GM12878 (cell line): ENCODE data around the gene TEX2. TPM values are rescaled to one million over a fixed set of nuclear protein-coding genes. Genes with fewer than 3 reads are reported as not detected.

Source experiments
- ATAC-seq: fragments of 200-7000 bp; cut with Tn5 transposase; 3 replicates; pipeline ENCODE4 v1.9.1; 2020; ENCODE audit warnings: mild to moderate bottlenecking, moderate library complexity
- BruUV-seq: library from RNA; stranded (reverse); fragments of 400-500 nt; replicated peaks from 2 replicates; lab custom pipeline; 2021; lab: Mats Ljungman, UMichigan
- CTCF ChIA-PET: fragments of 300-600 bp; sonication (Branson Sonifier 250); formaldehyde crosslinking; extraction: SDS; loops from one replicate; lab custom pipeline; 2021; ENCODE audit warnings: inconsistent platforms; lab: Yijun Ruan, JAX
- POLR2A ChIA-PET: fragments of 350-600 bp; formaldehyde crosslinking; extraction: SDS; loops from one replicate; lab custom pipeline; 2021; ENCODE audit warnings: inconsistent platforms; lab: Charles Lee
- RAD21 ChIA-PET: fragments of 300-600 bp; sonication (Branson Sonifier 250); formaldehyde crosslinking; loops from one replicate; lab custom pipeline; 2023; ENCODE audit warnings: antibody characterized with exemption; ENCODE audit not compliant: unreplicated experiment; lab: Charles Lee
- SMC1A ChIA-PET: fragments of 300-600 bp; sonication (Branson Sonifier 250); formaldehyde crosslinking; loops from one replicate; lab custom pipeline; 2023; ENCODE audit not compliant: unreplicated experiment, uncharacterized antibody; lab: Charles Lee
- DNase-seq: peaks from one replicate; pipeline ENCODE4 v3.0.0-alpha.2; 2011; ENCODE audit warnings: low read depth, low spot score
- FAIRE-seq: peaks from 3 replicates; lab custom pipeline; 2011; peaks lifted over from hg19 to GRCh38; lab: Jason Lieb, UNC
- H2AFZ ChIP-seq: 2 replicates; pipeline ENCODE4 v1.6.0; 2011; ENCODE audit warnings: low read depth, low read length, control low read depth; ENCODE audit not compliant: control insufficient read depth
- H3K27ac ChIP-seq: 2 replicates; pipeline ENCODE4 v1.5.1; 2011; ENCODE audit warnings: control low read depth; ENCODE audit not compliant: control insufficient read depth, insufficient read depth
- H3K27me3 ChIP-seq, 2 experiments: replicated peaks in 1 of 2; 2 replicates each; pipeline versions ENCODE4 v1.6.0 to v1.6.1; 2011; ENCODE audit warnings: low read length in 1 of 2; ENCODE audit not compliant: control insufficient read depth in 2 of 2, insufficient read depth in 2 of 2
- H3K36me3 ChIP-seq, 2 experiments: 2 replicates each; pipeline ENCODE4 v1.5.1; 2011; ENCODE audit warnings: low read length in 1 of 2; ENCODE audit not compliant: control insufficient read depth in 2 of 2, insufficient read depth in 2 of 2
- H3K4me1 ChIP-seq: 2 replicates; pipeline ENCODE4 v1.6.1; 2011; ENCODE audit warnings: mild to moderate bottlenecking, low read length, moderate library complexity, mixed read lengths; ENCODE audit not compliant: control insufficient read depth, insufficient read depth
- H3K4me2 ChIP-seq: 2 replicates; pipeline ENCODE4 v1.6.0; 2011; ENCODE audit warnings: control low read depth; ENCODE audit not compliant: control insufficient read depth, insufficient read depth
- H3K4me3 ChIP-seq: fragments of 200-600 bp; sonication (generic); 2 replicates; pipeline ENCODE4 v1.5.1; 2016
- H3K79me2 ChIP-seq: 2 replicates; pipeline ENCODE4 v1.6.0; 2011; ENCODE audit warnings: low read length; ENCODE audit not compliant: control insufficient read depth, insufficient read depth
- H3K9ac ChIP-seq: 2 replicates; pipeline ENCODE4 v1.8.0; 2011; ENCODE audit warnings: low read length, control low read depth, mixed read lengths; ENCODE audit not compliant: control insufficient read depth, insufficient read depth
- H3K9me3 ChIP-seq: replicated peaks from 3 replicates; pipeline ENCODE4 v1.5.1; 2011; ENCODE audit warnings: mild to moderate bottlenecking, low read length; ENCODE audit not compliant: control insufficient read depth, insufficient read depth
- H4K20me1 ChIP-seq: 2 replicates; pipeline ENCODE4 v1.6.0; 2011; ENCODE audit not compliant: control insufficient read depth, insufficient read depth
- CBFB ChIP-seq: IDR thresholded peaks from 2 replicates; pipeline ENCODE4 v1.6.1; 2016; ENCODE audit warnings: antibody characterized with exemption, low read depth
- CBX3 ChIP-seq: fragments of 200-600 bp; sonication (generic); IDR thresholded peaks from 2 replicates; pipeline ENCODE4 v1.6.1; 2016; ENCODE audit warnings: low read depth, borderline replicate concordance
- E2F4 ChIP-seq: IDR thresholded peaks from 2 replicates; pipeline ENCODE4 v1.6.1; 2012; ENCODE audit warnings: low read depth, low read length, improper control_type of control experiment
- EP300 ChIP-seq, 2 experiments: fragments of 150-350 bp in 1 of 2; IDR thresholded peaks; 2 replicates each; pipeline ENCODE4 v1.6.1; 2011 to 2012; ENCODE audit warnings: low read depth in 2 of 2, low read length in 2 of 2, borderline replicate concordance in 1 of 2, improper control_type of control experiment in 1 of 2, inconsistent platforms in 1 of 2; ENCODE audit not compliant: control insufficient read depth in 1 of 2
- IKZF2 ChIP-seq, 2 experiments: fragments of 450-650 bp; IDR thresholded peaks; 2 replicates each; pipeline ENCODE4 v1.6.1; 2017; ENCODE audit warnings: mild to moderate bottlenecking in 2 of 2, moderate library complexity in 2 of 2
- JUNB ChIP-seq: IDR thresholded peaks from 2 replicates; pipeline ENCODE4 v1.6.1; 2016; ENCODE audit warnings: antibody characterized with exemption, mild to moderate bottlenecking
- KLF5 ChIP-seq: fragments of 450-650 bp; IDR thresholded peaks from 2 replicates; pipeline ENCODE4 v1.6.1; 2014; ENCODE audit warnings: mild to moderate bottlenecking; ENCODE audit not compliant: partially characterized antibody
- MYB ChIP-seq: fragments of 150-350 bp; IDR thresholded peaks from 2 replicates; pipeline ENCODE4 v1.6.1; 2014; ENCODE audit warnings: mild to moderate bottlenecking, low read depth, low read length, borderline replicate concordance
- NFXL1 ChIP-seq: fragments of 450-650 bp; IDR thresholded peaks from 2 replicates; pipeline ENCODE4 v1.6.1; 2017; ENCODE audit warnings: antibody characterized with exemption, mild to moderate bottlenecking, borderline replicate concordance
- NR2C1 ChIP-seq: fragments of 450-650 bp; IDR thresholded peaks from 2 replicates; pipeline ENCODE4 v1.6.1; 2017; ENCODE audit warnings: antibody characterized with exemption, mild to moderate bottlenecking, moderate library complexity
- RAD21 ChIP-seq: IDR thresholded peaks from 2 replicates; pipeline ENCODE4 v1.6.1; 2011; ENCODE audit warnings: mild to moderate bottlenecking, low read depth, low read length, moderate library complexity; ENCODE audit not compliant: insufficient read depth
- REST ChIP-seq: IDR thresholded peaks from 2 replicates; pipeline ENCODE4 v1.6.1; 2012; ENCODE audit warnings: mild to moderate bottlenecking, low read depth, low read length
- SREBF1 ChIP-seq: IDR thresholded peaks from 2 replicates; pipeline ENCODE4 v1.6.1; 2012; ENCODE audit warnings: mild to moderate bottlenecking, low read length
- SUZ12 ChIP-seq: fragments of 200-600 bp; sonication (generic); IDR thresholded peaks from one replicate; pipeline ENCODE4 v1.6.1; 2018; ENCODE audit warnings: antibody characterized with exemption, mild to moderate bottlenecking; ENCODE audit not compliant: unreplicated experiment
- WGBS: methylation state at CpG from one replicate; pipeline ENCODE4 v1.1.6; 2016; ENCODE audit warnings: low lambda C conversion rate; ENCODE audit not compliant: insufficient replicate concordance, insufficient coverage; ENCODE audit errors: missing lambda C conversion rate; 5-methylcytosine and 5-hydroxymethylcytosine counted together
- in situ Hi-C: fragments of 300-500 bp; cut with MboI; formaldehyde crosslinking; loops from 9 replicates; pipeline ENCODE4 v1.14.3; 2018; ENCODE audit warnings: mixed read lengths
- intact Hi-C: fragments of 100-400 bp; cut with micrococcal nuclease; formaldehyde crosslinking; loops from one replicate; pipeline ENCODE4 v1.14.2; 2022; ENCODE audit not compliant: unreplicated experiment
- polyA plus RNA-seq, 11 experiments: library from polyadenylated mRNA; depleted of rRNA in 4 of 11; unstranded in 6 of 11; stranded (reverse) in 5 of 11; fragments of >200 nt; fragmentation: Nextera tagmentation in 4 of 11; fragmentation: Illumina TruSeq in 1 of 11; extraction: Ambion mirVana in 4 of 11; extraction: Trizol in 1 of 11; gene quantifications; 1 replicate in 1 of 11; 2 replicates in 10 of 11; pipeline versions ENCODE4 v1.2.1 to v1.2.3, GENCODE V29; 2011 to 2016; ENCODE audit warnings: inconsistent platforms in 2 of 11, missing spikeins in 2 of 11, low read depth in 1 of 11
- total RNA-seq, 4 experiments: library from RNA; depleted of rRNA in 3 of 4; stranded (reverse); fragments of >200 nt in 3 of 4; fragmentation: Illumina TruSeq in 1 of 4; extraction: Trizol in 1 of 4; gene quantifications; 2 replicates each; pipeline versions ENCODE4 v1.2.1 to v1.2.3, GENCODE V29; 2013 to 2021
- TF ChIP-seq, protein P1 (sequence below): fragments of 450-650 bp; conservative IDR thresholded peaks from 2 replicates; pipeline ENCODE4 v1.6.1; 2017; ENCODE audit warnings: mild to moderate bottlenecking, moderate library complexity

TEX2 gene
- total and polyA plus RNA-seq, 10 of the 15 experiments (the other 5 are each of a cell fraction or from before 2014, with no cell fraction given) = 3.8 to 19.9 (median 15.8) TPM

DNA sequence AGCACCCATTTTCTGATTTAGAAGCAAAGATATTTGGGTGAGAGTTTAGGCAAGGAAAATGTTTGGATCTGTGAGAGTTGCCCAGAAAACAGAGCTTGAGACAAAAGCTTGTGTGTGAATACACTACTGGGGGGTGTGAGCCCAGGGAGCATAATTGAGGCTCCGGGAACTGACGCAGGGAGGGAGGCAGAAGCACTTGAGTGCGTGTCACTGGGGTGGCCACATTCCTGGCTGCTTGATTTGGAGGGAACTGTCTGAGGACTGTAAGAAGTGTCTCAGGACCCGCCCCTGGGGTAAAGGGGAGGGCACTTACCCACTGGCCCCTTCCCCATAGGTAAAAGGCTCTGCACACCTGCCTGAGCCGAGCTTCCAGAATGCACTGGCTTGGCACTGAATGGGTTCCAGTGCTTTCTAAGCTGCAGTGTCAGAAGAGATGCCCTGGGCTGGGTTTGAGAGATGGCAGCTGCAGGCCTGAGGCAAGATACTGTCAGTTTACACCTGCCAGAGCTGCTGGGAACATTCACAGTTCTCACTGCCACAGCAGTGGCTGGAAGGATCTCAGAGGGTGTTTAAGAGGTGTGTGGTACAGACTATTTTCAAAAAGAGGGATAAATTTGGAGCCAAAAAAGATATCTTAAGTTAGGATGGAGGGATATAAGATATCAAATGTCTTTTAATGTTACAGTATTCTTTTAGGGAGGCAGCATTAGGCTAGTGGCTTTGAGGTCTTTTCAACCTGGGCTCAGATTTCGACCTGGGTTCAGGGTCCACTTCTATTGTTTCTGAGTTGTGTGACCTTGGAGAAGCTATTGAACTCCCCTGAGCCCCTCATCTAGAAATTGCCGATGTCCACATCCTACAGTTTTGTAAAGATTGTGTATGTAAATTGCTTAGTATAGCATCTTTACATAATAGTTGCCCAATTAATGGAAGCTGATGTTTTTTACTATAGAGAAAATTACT lies 6.9 kb upstream of the TEX2 start:
- ATAC-seq (no peak), DNase-seq (no peak), FAIRE-seq (no peak)
- Histone ChIP-seq H3K79me2 (no peaks in the 10 kb centered on the region), H3K27ac (0 out of 2 replicates have a peak overlapping the region, but pooled peaks have one; percentile 47), H3K36me3 (no peaks in the 10 kb centered on the region), H3K27me3 (no peaks in the 10 kb centered on the region), H2AFZ (peak overlapping the region; percentile 56; the same call in 1 of the 2 replicates), H3K9me3 (peaks cover 2% of the 10 kb centered on the region; the same call in 2 of the 3 replicates), H3K4me2 (peak overlapping the region; percentile 54), H3K4me3 (0 out of 2 replicates have a peak overlapping the region, but pooled peaks have one; percentile 14), H3K9ac (no peak overlapping the region), H3K4me1 (peaks cover 17% of the 10 kb centered on the region), H4K20me1 (no peaks in the 10 kb centered on the region)
- ChIA-PET SMC1A (interaction anchor here (0.8 to 1.6 kb wide), 3 partner anchors 12 to 125 kb away, joined by 3 to 4 read pairs (median 4); no protein-coding TSS in a partner anchor), CTCF (interaction anchor here (0.8 to 2.6 kb wide), 6 partner anchors 10 to 120 kb away, joined by 3 to 7 read pairs (median 4); no protein-coding TSS in a partner anchor), POLR2A (interaction anchor here (0.6 kb wide), 1 partner anchor 124 kb away, joined by 3 read pairs; no protein-coding TSS in a partner anchor), RAD21 (interaction anchor here (1.1 kb wide), 1 partner anchor 124 kb away, joined by 3 read pairs; no protein-coding TSS in a partner anchor)
- BruUV-seq = no TSS peak
- 59% methylated on average over 7 of the region's 7 CpGs for WGBS
- intact Hi-C loops = no loop called here
- in situ Hi-C loops = no loop called here
- no peak for TF ChIP-seq RAD21
- TF ChIP-seq NR2C1 = no peak
- no peak for TF ChIP-seq KLF5
- TF ChIP-seq EP300 (IDR thresholded peaks at IDR 0.05; ENCODE audit: borderline replicate concordance in 1 of 2, control insufficient read depth in 1 of 2, low read depth in 2 of 2, low read length in 2 of 2) = no peak
- TF ChIP-seq CBX3 = no peak
- TF ChIP-seq NFXL1 = no peak
- TF ChIP-seq, protein P1, sequence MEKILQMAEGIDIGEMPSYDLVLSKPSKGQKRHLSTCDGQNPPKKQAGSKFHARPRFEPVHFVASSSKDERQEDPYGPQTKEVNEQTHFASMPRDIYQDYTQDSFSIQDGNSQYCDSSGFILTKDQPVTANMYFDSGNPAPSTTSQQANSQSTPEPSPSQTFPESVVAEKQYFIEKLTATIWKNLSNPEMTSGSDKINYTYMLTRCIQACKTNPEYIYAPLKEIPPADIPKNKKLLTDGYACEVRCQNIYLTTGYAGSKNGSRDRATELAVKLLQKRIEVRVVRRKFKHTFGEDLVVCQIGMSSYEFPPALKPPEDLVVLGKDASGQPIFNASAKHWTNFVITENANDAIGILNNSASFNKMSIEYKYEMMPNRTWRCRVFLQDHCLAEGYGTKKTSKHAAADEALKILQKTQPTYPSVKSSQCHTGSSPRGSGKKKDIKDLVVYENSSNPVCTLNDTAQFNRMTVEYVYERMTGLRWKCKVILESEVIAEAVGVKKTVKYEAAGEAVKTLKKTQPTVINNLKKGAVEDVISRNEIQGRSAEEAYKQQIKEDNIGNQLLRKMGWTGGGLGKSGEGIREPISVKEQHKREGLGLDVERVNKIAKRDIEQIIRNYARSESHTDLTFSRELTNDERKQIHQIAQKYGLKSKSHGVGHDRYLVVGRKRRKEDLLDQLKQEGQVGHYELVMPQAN = no peak
- TF ChIP-seq MYB = no peak
- TF ChIP-seq SUZ12 = no peak
- no peak for TF ChIP-seq CBFB
- TF ChIP-seq REST = no peak
- TF ChIP-seq IKZF2 (IDR thresholded peaks at IDR 0.05) = no peak
- TF ChIP-seq E2F4 = no peak
- TF ChIP-seq SREBF1 = no peak
- no peak for TF ChIP-seq JUNB
